ENCODE data around the gene SEMA4C. TPM values are rescaled to one million over a fixed set of nuclear protein-coding genes. Genes with fewer than 3 reads are reported as not detected.
A peak's percentile ranks its signal among the peaks of the same experiment; 100 is the strongest.

The SEMA4C gene
- total and polyA plus RNA-seq, 2 of the 4 experiments (the other 2 are of a cell fraction), result 15.8 to 24.3 TPM

DNA sequence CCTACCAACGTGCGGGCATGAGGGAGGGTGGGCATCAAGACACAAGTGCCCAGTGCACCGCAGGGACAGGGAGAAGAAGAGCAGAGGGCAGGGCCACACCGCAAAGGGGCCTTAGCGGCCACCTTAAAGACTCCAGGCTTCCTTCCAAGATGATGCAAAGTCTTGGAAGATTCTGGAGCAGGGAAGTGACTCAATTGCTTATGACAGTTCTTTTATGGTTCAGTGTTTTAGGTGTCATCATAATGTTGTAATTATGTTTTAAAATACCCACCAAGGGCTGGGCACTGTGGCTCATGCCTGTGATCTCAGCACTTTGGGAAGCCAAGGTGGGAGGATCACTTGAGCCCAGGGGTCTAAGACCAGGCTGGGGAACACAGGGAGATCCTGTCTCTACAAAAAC is 44.5 kb upstream of the SEMA4C start:
- H3K9me3 ChIP-seq (ENCODE audit: control insufficient read depth, insufficient read depth, low read length), result peaks cover 18% of the 10 kb centered on the region
- no peaks in the 10 kb centered on the region for H3K79me1 ChIP-seq (ENCODE audit: low read depth in 1 of 2, low read length in 2 of 2)
- no peak overlapping the region for H4K5ac ChIP-seq (ENCODE audit: low read depth, low read length)
- dilution Hi-C loops (cut with HindIII; ENCODE audit: low sequenced_read_pairs, unreplicated experiment) (no loop called here), in situ Hi-C loops (cut with MboI; ENCODE audit: low sequenced_read_pairs) (no loop called here), intact Hi-C loops (cut with micrococcal nuclease) (no loop called here)
- no peak overlapping the region for H2BK5ac ChIP-seq (ENCODE audit: low read depth, low read length, poor library complexity, severe bottlenecking)
- ChIA-PET POLR2A (ENCODE audit: unreplicated experiment) (no interaction called here), CTCF (no interaction called here)
- no peaks in the 10 kb centered on the region for H4K20me1 ChIP-seq (ENCODE audit: insufficient read depth, low read length)
- no peak overlapping the region for H3K18ac ChIP-seq (ENCODE audit: low read depth, low read length)
- no peak overlapping the region for H4K8ac ChIP-seq (ENCODE audit: low read depth in 2 of 2, low read length in 2 of 2)
- H2BK120ac ChIP-seq (ENCODE audit: low read depth, low read length), result no peak overlapping the region
- H3K56ac ChIP-seq (ENCODE audit: extremely low read depth, insufficient read depth, low read length), result no peak overlapping the region
- H3K4me3 ChIP-seq (ENCODE audit: insufficient read depth, low read depth, low read length), result no peak overlapping the region
- no peak overlapping the region for H4K91ac ChIP-seq (ENCODE audit: insufficient read depth, low read depth, low read length)
- peak; percentile 40; the same call in 1 of the 2 replicates for TF ChIP-seq CEBPB (IDR thresholded peaks at IDR 0.05; ENCODE audit: low read depth, low read length)
- no peak for TF ChIP-seq MAFK (IDR thresholded peaks at IDR 0.05; ENCODE audit: low read depth, low read length)
- no peak for TF ChIP-seq RAD21 (IDR thresholded peaks at IDR 0.05; ENCODE audit: low read length)
- DNase-seq (peak; percentile 45), ATAC-seq (ENCODE audit: low read depth) (no peak)
- no peaks in the 10 kb centered on the region for H3K9me1 ChIP-seq (ENCODE audit: insufficient read depth, low read length)
- no TSS peak for BruUV-seq (replicated peaks)
- no peak overlapping the region for H2BK20ac ChIP-seq (ENCODE audit: low read depth, low read length)
- no peaks in the 10 kb centered on the region for H3K4me1 ChIP-seq (ENCODE audit: control insufficient read depth, insufficient read depth, low read length)
- H2AK9ac ChIP-seq (replicated peaks; ENCODE audit: low read depth, low read length, poor library complexity), result no peak overlapping the region
- H3K27me3 ChIP-seq (ENCODE audit: control insufficient read depth, insufficient read depth, low read length), result peaks cover 23% of the 10 kb centered on the region; the same call in 1 of the 2 replicates
- no peak overlapping the region for H3K27ac ChIP-seq (ENCODE audit: insufficient read depth, low read length)
- H2BK15ac ChIP-seq (ENCODE audit: low read depth, low read length), result no peak overlapping the region
- H3K23ac ChIP-seq (ENCODE audit: low read depth, low read length), result no peak overlapping the region
- no peaks in the 10 kb centered on the region for H3K36me3 ChIP-seq (ENCODE audit: control insufficient read depth, insufficient read depth, low read length)
- H3K4me2 ChIP-seq (ENCODE audit: low read depth, low read length), result no peak overlapping the region
- no peak overlapping the region for H3K14ac ChIP-seq (replicated peaks; ENCODE audit: low read depth, low read length)
- no peak overlapping the region for H3K4ac ChIP-seq (ENCODE audit: low read depth, low read length)
- no peak overlapping the region for H3K9ac ChIP-seq (ENCODE audit: low read depth, low read length)
- WGBS, 2 experiments (ENCODE audit: extremely low coverage in 2 of 2, insufficient read length in 1 of 2), result no CpG with 5 or more reads among the region's 5 CpGs
- no peak overlapping the region for H2AK5ac ChIP-seq (ENCODE audit: low read depth, low read length)
- no peak overlapping the region for H2AFZ ChIP-seq (replicated peaks; ENCODE audit: low read length, poor library complexity)
